Embryonic facial prominence (tissue), 1 donor: ENCODE data around the gene PDCD6IP.
"Not testable (repeated sequence)": the region's sequence is repeated elsewhere in the genome, so short reads cannot be mapped to it uniquely, and the experiment has no call there.

Experiments
- DNase-seq: peaks from one replicate; pipeline ENCODE4 v3.0.0-alpha.2; 2016; ENCODE audit errors: extremely low spot score

PDCD6IP gene

GRCh38 chr3:33855407-33855806 lies 57.0 kb downstream of the PDCD6IP start:
- DNase-seq = not testable (repeated sequence)

GRCh38 chr3:33855884-33856546 lies 57.6 kb downstream of the PDCD6IP start:
- DNase-seq = no peak

GRCh38 chr3:33857701-33858100 lies 59.3 kb downstream of the PDCD6IP start:
- not testable (repeated sequence) for DNase-seq

- DNase-seq = no peak
Measured at GRCh38 chr3:33858131-33858530, 59.7 kb downstream of the PDCD6IP start.

GRCh38 chr3:33860373-33861050 lies 62.1 kb downstream of the PDCD6IP start:
- DNase-seq = no peak

- no peak for DNase-seq
Measured at GRCh38 chr3:33865133-33865532, 66.7 kb downstream of the PDCD6IP start.

- no peak for DNase-seq
Measured at GRCh38 chr3:33868309-33868708, 69.9 kb downstream of the PDCD6IP start.

GRCh38 chr3:33869977-33870376 lies 71.5 kb downstream of the PDCD6IP start:
- DNase-seq = no peak

- no peak for DNase-seq
Measured at GRCh38 chr3:33874815-33875214, 76.4 kb downstream of the PDCD6IP start.

- no peak for DNase-seq
Measured at GRCh38 chr3:33875680-33876079, 77.2 kb downstream of the PDCD6IP start.

- no peak for DNase-seq
Measured at GRCh38 chr3:33877187-33877586, 78.8 kb downstream of the PDCD6IP start.

GRCh38 chr3:33879540-33879939 lies 81.1 kb downstream of the PDCD6IP start:
- DNase-seq = no peak

GRCh38 chr3:33881156-33882064 lies 83.0 kb downstream of the PDCD6IP start:
- no peak for DNase-seq

- no peak for DNase-seq
Measured at GRCh38 chr3:33882296-33882695, 83.9 kb downstream of the PDCD6IP start.

- DNase-seq = peak; percentile 10
Measured at GRCh38 chr3:33883538-33883950, 85.1 kb downstream of the PDCD6IP start.

GRCh38 chr3:33883951-33884561 lies 85.6 kb downstream of the PDCD6IP start:
- DNase-seq = no peak

- no peak for DNase-seq
Measured at GRCh38 chr3:33884701-33885100, 86.3 kb downstream of the PDCD6IP start.

- no peak for DNase-seq
Measured at GRCh38 chr3:33885496-33885895, 87.1 kb downstream of the PDCD6IP start.

- DNase-seq = no peak
Measured at GRCh38 chr3:33886015-33886414, 87.6 kb downstream of the PDCD6IP start.

- DNase-seq = no peak
Measured at GRCh38 chr3:33887478-33887877, 89.0 kb downstream of the PDCD6IP start.

- DNase-seq = no peak
Measured at GRCh38 chr3:33889394-33890039, 91.1 kb downstream of the PDCD6IP start.
